GM18502 (cell line): Measurements from ENCODE around the gene NMT2.

Experiments
- ATAC-seq: cut with Tn5 transposase; IDR thresholded peaks from one replicate; pipeline ENCODE4 v1.9.1; 2021; ENCODE audit warnings: mild to moderate bottlenecking; ENCODE audit not compliant: unreplicated experiment, poor library complexity

Gene NMT2

DNA sequence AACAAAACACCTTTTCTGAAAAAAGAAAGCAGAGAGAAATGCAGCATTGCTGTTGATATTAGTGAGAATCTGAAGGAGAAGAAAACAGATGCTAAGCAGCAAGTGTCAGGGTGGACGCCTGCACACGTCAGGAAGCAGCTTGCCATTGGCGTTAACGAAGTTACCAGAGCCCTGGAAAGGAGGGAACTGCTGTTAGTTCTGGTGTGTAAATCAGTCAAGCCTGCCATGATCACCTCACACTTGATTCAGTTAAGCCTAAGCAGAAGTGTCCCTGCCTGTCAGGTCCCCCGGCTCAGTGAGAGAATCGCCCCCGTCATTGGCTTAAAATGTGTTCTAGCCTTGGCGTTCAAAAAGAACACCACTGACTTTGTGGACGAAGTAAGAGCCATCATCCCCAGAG, 65.0 kb downstream of the NMT2 start:
- ATAC-seq = no peak

DNA sequence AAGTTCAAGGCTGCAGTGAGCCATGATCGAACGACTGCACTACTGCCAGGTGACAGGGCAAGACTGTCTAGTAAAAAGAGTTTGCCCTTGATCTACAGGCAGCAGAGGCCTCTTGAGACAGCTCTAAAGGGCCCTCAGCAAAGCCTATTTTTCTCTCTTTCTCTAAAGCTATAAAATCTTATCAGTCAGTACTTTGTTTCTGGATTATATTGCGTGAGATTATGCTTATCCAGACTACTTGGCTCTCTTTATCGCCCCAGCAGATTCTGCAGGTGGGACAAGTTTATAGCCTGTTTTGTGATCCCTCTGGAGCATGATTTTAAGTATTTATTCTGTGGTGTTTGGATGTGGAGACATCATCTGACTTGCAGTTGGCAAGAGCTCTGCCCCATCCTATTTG, 68.6 kb downstream of the NMT2 start:
- no peak for ATAC-seq

DNA sequence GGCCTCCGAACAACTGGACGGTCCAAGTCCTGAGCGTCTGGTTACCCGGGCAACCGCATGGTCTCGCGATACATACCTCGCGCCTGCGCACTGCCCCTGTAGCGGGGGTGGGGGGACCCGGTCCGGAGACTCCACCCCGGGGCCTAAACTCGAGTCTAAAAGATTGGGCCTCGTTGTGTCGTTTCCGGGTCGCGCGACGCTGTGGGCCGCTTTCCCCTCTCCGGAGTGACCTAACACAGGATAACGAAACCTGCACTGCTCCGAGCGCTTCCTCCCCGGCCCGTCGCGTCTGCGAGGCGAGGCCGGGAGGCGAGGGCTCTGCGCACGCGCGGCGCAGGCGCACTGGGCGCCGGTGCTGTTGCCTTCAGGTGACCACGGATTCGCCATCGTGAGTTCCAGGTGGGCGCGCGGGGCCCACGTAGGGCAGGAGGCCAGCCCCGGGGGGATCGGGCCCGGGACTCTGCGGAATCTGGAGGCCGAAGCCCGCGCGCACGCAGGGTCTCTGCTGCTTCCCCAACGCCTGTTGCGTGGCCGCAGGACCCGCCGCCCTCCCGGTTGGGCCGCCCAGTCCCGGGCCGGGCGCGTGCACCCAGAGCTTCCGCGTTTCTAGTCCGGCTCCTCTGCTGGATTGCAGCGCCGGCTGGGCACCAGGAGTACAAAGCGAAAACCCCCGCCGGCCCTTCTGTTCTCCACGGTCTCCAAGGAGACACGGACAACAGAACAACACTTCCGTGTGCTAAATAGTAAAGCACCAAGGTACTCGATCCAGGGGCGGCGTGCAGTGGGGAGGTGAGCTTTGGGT, 71.3 kb downstream of the NMT2 start, which contains the start of gene RPP38:
TSS of gene RPP38 (plus strand) at position 345 of the 802 bp plus-strand sequence. CDS start 5,960 bp downstream, outside the sequence.
- ATAC-seq = peak; percentile 83

DNA sequence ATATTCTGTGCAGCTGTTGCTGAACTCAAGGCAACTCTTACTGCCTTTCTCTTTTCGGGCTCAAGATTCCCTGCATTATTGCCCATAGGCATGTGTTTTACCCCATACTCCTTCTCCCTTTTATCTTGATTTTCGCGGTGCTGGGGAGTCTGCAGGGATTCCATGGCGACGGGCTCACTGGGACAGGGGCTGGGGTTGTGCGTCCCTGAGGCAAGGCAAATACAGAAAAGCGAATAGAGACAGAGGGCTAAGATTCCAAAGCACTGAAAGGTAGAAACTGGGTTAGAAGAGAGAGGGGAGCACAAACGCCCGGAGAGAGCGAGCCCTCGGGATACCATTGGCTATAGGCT, 71.9 kb downstream of the NMT2 start:
- peak; percentile 27 for ATAC-seq

DNA sequence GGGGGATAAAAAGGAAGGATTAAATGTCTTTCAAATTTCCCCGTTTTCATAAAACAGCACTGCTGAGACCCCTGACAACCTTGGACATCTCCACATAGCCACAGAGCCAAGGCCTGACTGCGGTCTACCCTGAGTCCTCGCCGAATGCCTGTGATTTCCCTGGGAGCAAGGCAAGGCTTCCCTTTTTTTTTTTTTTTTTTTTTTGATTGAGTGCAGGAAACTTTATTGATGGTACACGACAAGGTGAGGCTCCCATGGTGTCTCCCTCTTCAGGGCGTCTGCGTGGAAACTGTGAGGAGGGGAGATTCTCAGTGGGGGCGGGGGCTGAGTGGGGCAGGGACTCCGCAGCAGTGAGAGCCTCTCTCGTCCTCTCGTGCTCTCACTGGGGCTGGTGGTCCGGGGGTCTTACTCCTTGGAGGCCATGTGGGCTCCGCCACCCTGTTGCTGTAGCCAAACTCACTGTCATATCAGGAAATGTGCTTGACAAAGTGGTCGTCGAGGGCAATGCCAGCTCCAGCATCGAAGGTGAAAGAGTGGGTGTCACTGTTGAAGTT, 75.6 kb downstream of the NMT2 start:
- no peak for ATAC-seq

DNA sequence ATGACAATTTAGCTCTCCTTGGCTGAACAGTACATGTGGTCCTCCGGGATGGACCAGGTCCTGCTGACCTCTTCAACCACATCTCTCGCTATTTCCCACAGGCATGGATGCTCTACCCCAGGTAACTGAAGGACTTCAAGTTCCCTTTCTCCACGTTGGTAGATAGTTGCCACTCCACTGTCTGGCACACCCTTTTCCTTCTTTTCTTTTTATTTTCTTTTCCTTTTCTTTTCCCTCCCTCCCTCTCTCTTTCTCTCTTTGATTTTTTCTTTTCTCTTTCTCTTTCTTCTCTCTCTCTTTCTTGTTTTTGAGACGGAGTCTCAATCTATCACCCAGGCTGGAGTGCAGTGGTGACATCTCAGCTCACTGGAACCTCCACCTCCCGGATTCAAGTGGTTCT, 77.1 kb downstream of the NMT2 start:
- no peak for ATAC-seq

DNA sequence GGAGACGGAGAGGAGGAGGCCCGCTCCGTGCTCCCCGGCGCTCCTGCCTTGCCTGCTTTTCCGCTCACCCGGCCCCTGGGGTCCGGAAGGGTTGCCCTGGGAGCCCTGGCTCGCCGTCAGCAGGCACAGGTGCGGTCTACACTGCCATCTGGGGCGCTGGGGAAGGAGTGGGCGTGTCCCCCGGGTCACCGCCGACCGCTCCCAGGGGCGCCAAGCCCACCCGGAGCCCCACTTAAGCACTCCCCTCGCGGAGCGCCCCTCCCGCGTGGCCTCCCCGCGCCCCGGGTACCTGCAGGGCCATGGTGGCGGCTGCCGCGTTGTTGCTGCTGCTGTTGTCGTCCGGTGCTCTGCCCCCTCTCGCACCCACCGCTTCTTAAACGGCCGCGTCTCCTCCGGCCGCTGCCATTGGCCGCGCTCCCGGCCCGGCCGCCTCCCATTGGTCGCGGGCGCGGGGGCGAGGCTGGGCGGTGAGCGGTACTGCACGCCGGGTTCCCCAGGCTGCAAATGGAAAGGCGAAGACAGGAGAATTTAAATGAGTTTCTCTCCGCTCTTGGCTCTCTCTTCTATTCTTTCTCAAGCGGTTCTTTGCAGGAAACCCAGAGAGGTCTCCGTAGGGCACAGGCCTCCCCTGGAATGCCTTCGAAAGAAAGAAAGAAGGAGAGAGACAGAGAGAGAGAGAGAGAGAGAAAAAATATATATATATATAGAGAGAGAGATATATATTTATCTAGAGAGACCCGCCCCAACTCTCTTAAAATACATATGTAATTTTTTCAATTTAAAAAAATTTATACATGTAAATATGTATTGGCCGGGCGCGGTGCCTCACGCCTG, 79.8 kb downstream of the NMT2 start, which contains the start of gene ACBD7:
TSS of gene ACBD7 (minus strand) at position 349 of the 834 bp plus-strand sequence. CDS start at position 301, 48 bp downstream.
- ATAC-seq = peak; percentile 100

DNA sequence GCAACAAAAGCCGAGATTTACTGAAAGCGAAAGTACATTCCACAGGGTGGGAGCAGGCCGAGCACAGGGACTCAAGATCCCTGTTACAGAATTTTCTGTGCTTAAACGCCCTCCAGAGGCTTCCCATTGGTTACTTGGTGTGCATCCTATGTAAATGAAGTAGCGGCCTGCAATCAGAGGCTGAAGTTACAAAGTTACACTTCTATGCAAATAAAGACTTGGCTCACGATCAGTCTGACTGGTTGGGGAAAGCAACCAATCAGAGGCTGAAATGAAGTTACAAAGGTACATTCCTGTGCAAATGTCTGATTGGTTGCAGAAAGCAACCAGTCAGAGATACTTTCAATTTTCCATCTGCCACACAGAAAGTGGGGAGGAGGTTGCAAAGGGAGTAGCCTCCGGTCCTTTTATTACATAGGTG, 84.0 kb downstream of the NMT2 start:
- no peak for ATAC-seq

DNA sequence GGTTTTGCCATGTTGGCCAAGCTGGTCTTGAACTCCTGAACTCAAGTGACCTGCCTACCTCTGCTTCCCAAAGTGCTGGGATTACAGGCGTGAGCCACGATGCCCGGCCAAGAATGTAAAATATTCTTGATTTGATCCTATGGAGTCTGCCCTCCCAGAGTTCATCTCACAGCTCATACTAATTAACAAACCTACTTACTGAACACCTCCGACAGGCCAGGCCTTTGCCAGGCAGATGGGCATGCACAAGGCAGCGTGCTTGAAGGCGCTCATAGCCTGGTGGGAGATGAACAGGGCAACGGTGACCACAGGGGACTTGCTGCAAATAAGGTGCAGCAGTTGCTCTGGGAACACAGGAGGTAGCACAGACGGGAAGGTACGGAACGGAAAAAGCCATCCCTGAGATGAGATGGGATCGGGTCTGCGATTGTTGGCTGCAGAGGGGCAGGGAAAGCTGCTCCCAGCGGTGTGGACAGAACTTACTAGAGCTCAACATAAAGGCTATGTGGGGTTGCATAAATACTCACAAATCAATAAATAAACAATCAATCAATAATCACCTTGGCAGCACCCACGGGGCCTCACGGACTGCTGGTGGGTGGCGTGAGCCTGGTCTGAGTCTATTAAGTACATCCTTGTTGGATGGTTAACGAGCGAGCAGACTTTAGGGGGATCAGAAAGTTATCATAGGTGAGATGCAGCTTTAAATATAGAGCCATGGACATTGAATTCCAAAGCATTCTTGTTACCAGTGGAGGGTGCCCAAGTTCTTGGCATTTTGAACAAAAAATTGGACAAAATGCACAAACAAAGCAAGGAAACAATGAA, 84.6 kb downstream of the NMT2 start:
- ATAC-seq = no peak

DNA sequence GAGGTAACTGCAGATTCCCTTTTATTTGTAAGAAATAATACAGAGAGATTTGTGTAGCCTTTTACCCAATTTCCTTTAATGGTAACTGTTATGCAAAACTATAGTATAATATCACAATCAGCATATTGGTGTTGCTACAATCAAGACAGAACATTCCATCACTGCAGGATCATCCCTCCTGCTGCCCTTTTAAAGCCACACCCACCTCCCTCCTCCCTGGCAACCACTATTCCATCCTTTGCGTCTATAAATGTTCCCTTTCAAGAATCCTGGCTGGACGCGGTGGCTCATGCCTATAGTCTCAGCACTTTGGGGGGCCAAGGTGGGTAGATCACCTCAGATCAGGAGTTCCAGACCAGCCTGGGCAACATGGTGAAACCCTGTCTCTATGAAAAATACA, 93.1 kb downstream of the NMT2 start:
- ATAC-seq = no peak

DNA sequence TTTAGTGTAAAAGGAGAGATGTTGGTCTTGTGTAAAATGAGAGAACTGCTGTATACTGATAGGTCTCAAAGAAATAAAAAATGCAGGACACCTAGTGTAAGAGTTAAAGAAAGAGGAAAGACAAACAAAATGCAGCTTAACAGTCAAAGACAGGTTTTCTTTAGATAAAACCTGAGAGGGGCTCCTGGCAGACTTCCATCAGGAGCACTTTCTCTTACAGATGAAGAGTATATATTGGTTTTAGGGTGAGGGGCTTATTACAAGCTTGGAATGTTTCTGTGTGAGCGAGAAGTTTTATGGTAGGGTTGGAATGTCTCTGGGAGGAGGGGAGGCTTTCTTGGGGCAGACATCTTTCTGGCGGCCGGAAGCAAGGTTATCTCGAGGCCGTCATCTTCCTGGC, 96.1 kb downstream of the NMT2 start:
- no peak for ATAC-seq

DNA sequence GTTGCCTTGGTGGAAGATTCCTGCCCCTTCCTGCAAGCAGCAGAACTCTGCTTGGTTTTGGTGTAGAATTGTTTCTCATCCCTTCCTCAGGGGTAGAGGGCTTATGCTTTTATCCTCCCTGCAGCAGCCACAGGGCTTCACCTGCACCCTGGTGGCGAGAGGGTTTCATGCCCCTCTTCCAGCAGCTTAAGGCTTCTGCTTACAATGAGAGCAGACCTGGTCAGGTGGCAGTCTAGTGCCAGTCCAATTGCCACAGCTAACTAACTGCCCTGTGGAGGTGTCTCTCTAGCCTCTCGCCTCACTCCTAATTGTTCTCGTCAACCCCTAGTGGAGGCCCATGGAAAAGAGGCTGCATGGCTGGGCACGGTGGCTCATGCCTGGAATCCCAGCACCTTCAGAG, 99.3 kb downstream of the NMT2 start:
- no peak for ATAC-seq

DNA sequence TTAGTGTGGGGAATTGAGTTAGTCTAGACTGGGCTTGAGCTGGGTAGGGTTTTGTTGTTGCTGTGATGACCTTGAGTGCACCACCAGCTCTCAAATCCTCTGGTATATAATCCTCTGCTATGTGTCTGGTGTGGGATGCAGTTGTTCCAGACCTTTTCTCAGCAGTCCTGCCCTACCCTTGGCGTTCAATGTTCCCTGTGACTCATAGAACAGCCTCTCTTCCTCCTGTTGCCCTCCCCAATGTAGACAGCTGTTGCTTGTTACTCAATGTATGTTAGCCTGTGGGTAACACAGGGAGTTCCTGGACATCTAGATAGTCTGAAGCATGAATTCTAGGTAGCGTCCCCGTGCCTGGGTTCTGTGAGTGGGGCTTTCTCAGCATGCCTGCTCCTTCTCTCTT, 99.7 kb downstream of the NMT2 start:
- no peak for ATAC-seq

DNA sequence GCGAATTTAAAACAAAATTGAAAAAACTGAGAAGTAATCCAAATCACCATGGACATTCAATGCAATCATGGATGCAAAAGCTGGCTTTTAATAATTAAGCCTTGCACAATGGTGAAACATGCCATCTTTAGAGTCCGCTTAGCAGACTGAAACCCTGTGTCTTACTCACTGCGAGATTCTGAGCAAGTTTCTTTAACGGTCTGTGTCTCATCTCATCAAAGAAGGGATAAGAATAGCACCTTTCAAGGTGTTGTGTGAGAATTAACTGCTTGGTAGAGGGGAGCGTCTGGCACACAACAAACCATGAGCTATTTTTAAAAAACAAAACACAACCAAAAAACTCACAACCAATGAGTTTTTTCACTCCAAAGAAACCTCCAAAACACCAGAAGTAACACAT, 101.3 kb downstream of the NMT2 start:
- no peak for ATAC-seq

DNA sequence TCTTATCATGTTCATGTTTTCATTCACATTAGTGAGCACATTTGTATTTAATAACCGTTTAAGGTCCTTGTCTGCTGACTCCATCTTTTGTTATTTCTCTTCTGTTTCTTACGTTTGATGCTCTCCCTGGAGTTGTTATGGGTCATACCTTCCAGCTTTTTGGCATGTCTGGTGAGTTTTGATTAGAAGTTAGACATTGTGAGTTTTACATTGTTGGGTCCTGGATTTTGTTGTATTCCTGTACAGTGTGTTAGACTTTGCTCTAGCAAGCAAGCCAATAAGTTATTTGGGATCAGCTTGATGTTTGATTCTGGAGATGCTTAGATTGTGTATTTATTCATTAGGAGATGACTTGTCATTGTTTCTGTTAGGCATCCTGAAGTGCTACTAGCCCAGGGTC, 107.9 kb downstream of the NMT2 start:
- no peak for ATAC-seq

DNA sequence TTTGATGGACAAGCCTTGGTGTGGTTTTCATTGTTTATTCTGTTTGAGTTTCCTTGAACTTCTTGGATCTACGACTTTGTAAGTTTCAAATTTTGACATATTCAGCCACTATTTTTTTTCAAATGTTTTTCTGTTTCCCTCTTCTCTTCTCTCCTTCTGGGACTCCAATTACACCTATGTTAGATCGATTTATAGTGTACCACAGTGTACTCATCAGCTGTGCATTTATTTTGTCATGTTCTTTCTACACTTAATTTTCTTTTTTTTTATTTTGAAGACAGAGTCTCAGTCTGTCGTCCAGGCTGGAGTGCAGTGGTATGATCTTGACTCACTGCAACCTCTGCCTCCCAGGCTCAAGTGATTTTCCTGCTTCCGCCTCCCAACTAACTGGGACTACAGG, 108.6 kb downstream of the NMT2 start:
- ATAC-seq = no peak

DNA sequence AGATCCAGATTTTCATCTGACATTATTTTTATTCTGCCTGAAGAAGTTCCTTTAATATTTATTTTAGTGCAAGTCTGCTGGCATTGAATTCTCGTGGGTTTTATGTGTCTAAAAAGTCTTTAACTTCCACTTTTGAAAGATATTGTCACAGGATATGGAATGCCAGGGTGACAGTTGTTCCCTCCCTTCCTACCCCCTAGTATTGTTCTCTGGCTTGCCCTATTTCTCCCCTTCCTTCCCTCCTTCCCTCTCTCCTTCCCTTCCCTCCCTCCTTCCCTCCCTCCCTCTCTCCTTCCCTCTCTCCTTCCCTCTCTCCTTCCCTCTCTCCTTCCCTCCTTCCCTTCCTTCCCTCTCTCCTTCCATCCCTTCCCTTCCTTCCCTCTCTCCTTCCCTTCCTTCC, 109.8 kb downstream of the NMT2 start:
- ATAC-seq = no peak
